ENCODE data around the gene CAMK2B. TPM values are rescaled to one million over a fixed set of nuclear protein-coding genes. Genes with fewer than 3 reads are reported as not detected.
A peak's percentile ranks its signal among the peaks of the same experiment; 100 is the strongest.

The CAMK2B gene
- total and polyA plus RNA-seq, 2 of the 13 experiments (the other 11 are each of a cell fraction or from before 2014, with no cell fraction given): 0.27 to 0.48 TPM

GRCh38 chr7:44218418-44219201 is 106.8 kb downstream of the CAMK2B start:
- Histone ChIP-seq H3K27ac (ENCODE audit: extremely low read length, insufficient read depth, low read length) (no peak overlapping the region), H3K27me3 (ENCODE audit: control insufficient read depth in 1 of 2, insufficient read depth in 2 of 2, low read length in 2 of 2) (peaks cover 4 to 15% of the 10 kb centered on the region in 2 experiments; a peak in 3 of 5 replicates), H3K4me3 (replicated peaks in 1 of 3; ENCODE audit: insufficient read depth in 1 of 3, low read depth in 2 of 3, low read length in 3 of 3) (peak overlapping the region in 1 of 3 experiments; percentile 55; a peak in 1 of 6 replicates), H3K9me3 (ENCODE audit: low read length) (no peaks in the 10 kb centered on the region), H3K4me2 (ENCODE audit: low read depth, low read length) (peak overlapping the region; percentile 56), H4K20me1 (ENCODE audit: insufficient read depth, low read length) (no peaks in the 10 kb centered on the region), H3K36me3 (replicated peaks in 1 of 2; ENCODE audit: control insufficient read depth in 1 of 2, insufficient read depth in 2 of 2, low read length in 2 of 2) (no peaks in the 10 kb centered on the region), H3K9ac (ENCODE audit: insufficient read depth, low read depth, low read length) (no peak overlapping the region), H3K4me1 (ENCODE audit: insufficient read depth, low read length) (peaks cover 40% of the 10 kb centered on the region), H2AFZ (ENCODE audit: low read length) (peak overlapping the region; percentile 25), H3K79me2 (ENCODE audit: insufficient read depth, low read length) (no peaks in the 10 kb centered on the region)
- intact Hi-C loops (cut with micrococcal nuclease; ENCODE audit: unreplicated experiment): no loop called here
- in situ Hi-C loops (cut with HindIII; ENCODE audit: extremely low pct_ligation_motif_present, low pct_unique_long_range_greater_than_20kb): no loop called here
- CTCF ChIA-PET (ENCODE audit: low intra/inter-chr PET ratio, low total read pairs): interaction anchor here (1.7 kb wide), 1 partner anchor 87 kb away, joined by 7 read pairs; no protein-coding TSS in a partner anchor
- BruUV-seq (replicated peaks): no TSS peak
- POLR2A ChIA-PET: interaction anchor here (0.8 to 0.9 kb wide), 2 partner anchors 10 to 18 kb away, joined by 3 to 4 read pairs; partner anchors contain the start of gene YKT6
- DNase-seq (ENCODE audit: low spot score): peak; percentile 56
- peak; percentile 49 for FAIRE-seq
- WGBS (ENCODE audit: low lambda C conversion rate): 43% methylated on average over 14 of the region's 26 CpGs
- ATAC-seq: peak; percentile 76
- no peak for TF ChIP-seq BRCA1 (CRISPR knock-in tag; IDR thresholded peaks at IDR 0.05)
- TF ChIP-seq GTF2F1 (IDR thresholded peaks at IDR 0.05; ENCODE audit: low read length): no peak
- peak; percentile 39; the same call in 1 of the 2 replicates for TF ChIP-seq ARID4A (CRISPR knock-in tag; IDR thresholded peaks at IDR 0.05; ENCODE audit: borderline replicate concordance)
- peak; percentile 62 for TF ChIP-seq MNT (IDR thresholded peaks at IDR 0.05)
- no peak for TF ChIP-seq MXD4 (CRISPR knock-in tag; IDR thresholded peaks at IDR 0.05)
- no peak for TF ChIP-seq SOX13 (IDR thresholded peaks at IDR 0.05)
- TF ChIP-seq SOX13 (CRISPR knock-in tag; conservative IDR thresholded peaks at IDR 0.05 in 1 of 2, IDR thresholded peaks at IDR 0.05 in 1 of 2): no peak
- peak; percentile 17; the same call in 1 of the 2 replicates for TF ChIP-seq ZFY (CRISPR knock-in tag; IDR thresholded peaks at IDR 0.05)
- TF ChIP-seq TARDBP (CRISPR knock-in tag; IDR thresholded peaks at IDR 0.05): 0 out of 2 replicates have a peak, but pooled peaks have one; percentile 30
- no peak for TF ChIP-seq GTF3A (CRISPR knock-in tag; conservative IDR thresholded peaks at IDR 0.05)
- no peak for TF ChIP-seq ZBTB44 (CRISPR knock-in tag; IDR thresholded peaks at IDR 0.05)
- peak; percentile 29 for TF ChIP-seq SAP130 (CRISPR knock-in tag; IDR thresholded peaks at IDR 0.05; ENCODE audit: low read depth)
- TF ChIP-seq ZNF281 (CRISPR knock-in tag; IDR thresholded peaks at IDR 0.05; ENCODE audit: borderline replicate concordance): peak; percentile 53; the same call in 1 of the 2 replicates
